HG02884 (cell line): ENCODE measurements around the gene EED.
"Not testable (repeated sequence)": the region's sequence is repeated elsewhere in the genome, so short reads cannot be mapped to it uniquely, and the experiment has no call there.

Experiments used
- ATAC-seq: cut with Tn5 transposase; IDR thresholded peaks from one replicate; pipeline ENCODE4 v1.9.1; 2021; ENCODE audit warnings: mild to moderate bottlenecking, moderate library complexity; ENCODE audit not compliant: unreplicated experiment

Gene EED

GRCh38 chr11:86218125-86219084, 26.1 kb upstream of the EED start:
- peak; percentile 32 for ATAC-seq

GRCh38 chr11:86219311-86220193, 25.0 kb upstream of the EED start:
- peak; percentile 53 for ATAC-seq

- no peak for ATAC-seq
Observed at GRCh38 chr11:86220653-86221052, 23.9 kb upstream of the EED start.

- ATAC-seq: no peak
Observed at GRCh38 chr11:86222081-86222480, 22.5 kb upstream of the EED start.

DNA sequence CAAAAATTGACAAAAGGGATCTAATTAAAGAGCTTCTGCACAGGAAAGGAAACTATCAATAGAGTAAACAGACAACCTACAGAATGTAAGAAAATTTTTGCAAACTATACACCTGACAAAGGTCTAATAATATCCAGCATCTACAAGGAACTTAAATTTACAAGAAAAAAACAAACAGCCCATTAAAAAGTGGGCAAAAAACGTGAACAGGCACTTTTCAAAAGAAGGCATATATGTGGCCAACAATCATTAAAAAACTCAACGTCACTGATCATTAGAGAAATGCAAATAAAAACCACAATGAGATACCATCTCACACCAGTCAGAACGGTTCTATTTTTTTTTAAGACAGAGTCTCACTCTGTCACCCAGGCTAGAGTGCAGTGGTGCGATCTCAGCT, 20.0 kb upstream of the EED start:
- ATAC-seq: not testable (repeated sequence)

GRCh38 chr11:86225344-86225743, 19.2 kb upstream of the EED start:
- ATAC-seq: not testable (repeated sequence)

- ATAC-seq: peak; percentile 48
Observed at GRCh38 chr11:86228269-86229038, 16.1 kb upstream of the EED start.

GRCh38 chr11:86229039-86229330, 15.6 kb upstream of the EED start:
- ATAC-seq: peak; percentile 24

DNA sequence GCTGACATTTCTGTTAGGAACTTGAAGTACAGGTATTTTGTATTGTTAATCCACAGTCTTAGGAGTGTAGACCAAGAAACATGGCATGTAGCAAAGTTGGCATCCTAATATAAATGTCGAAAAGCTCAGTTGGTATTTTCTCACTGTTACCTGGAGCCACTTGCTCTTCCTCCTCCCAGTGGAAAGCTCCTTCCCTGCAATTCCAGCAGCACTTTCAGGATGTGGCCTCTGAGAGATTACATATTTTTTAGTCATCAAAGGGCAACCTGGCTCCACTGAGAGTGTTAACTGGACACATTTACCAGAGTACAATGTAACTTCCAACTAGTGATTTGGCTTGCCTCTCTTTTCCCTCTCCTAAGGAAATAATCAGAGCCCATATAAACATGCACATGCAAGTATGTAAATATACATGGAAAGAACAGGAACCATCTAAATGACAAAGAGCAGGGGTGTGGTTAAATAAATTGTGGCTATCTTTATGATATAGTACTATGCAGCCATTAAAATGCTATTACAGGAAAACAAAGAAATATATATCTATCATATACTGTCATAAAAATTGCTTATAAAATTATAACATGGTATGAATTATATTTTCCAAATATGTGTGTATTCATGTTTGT, 14.3 kb upstream of the EED start:
- ATAC-seq: no peak

- ATAC-seq: no peak
Observed at GRCh38 chr11:86230921-86231434, 13.6 kb upstream of the EED start.

GRCh38 chr11:86232556-86232955, 12.0 kb upstream of the EED start:
- no peak for ATAC-seq

DNA sequence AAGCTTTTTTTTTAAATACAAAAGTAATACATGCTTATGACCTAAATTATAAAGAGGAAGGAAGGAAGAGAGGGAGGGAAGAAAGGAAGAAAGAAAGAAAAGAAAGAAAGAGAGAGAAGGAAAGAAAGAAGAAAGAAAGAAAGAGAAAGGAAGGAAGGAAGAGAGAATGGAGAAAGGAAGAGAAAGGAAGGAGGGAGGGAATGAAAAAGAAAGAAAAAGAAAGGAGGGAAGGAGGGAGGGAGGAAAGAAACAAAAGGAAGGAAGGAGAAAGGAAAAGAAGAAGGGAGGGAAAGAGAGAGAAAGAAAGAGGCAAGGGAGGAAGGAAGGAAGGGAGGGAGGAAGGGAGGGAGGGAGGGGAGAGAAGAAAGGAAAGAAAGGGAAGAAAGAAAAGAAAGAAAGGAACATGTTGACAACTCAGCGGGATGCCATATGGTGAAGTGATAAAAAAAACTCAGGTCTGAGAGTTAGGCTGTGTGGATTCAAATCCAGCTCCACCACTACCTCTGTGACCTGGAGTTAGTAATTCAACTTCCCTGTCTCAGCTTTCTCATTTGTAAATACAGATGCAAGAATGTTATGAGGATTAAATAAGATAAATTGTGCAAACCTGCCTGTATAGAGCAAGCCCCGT, 9.6 kb upstream of the EED start:
- no peak for ATAC-seq

GRCh38 chr11:86237267-86237804, 7.2 kb upstream of the EED start:
- no peak for ATAC-seq

DNA sequence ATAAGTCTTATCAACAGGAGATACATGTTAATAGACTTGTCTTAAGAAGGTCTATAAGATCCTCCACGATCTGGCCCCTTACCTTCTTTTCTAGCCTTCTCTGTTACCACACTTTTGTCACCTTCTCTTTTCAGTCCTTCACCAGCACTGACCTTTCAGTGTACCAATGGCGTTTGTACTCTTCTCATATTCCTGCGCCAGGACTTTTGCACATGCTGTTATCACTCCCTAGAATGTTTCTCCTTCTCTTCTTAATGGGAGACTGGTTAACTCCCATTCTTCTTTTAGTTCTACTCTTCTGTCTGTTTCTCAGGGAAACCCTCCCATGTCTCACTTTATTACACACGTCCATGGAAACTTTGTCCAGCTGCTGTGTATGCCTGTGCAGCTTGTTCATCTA, 4.4 kb upstream of the EED start:
- no peak for ATAC-seq

- ATAC-seq: no peak
Observed at GRCh38 chr11:86241956-86242535, 2.5 kb upstream of the EED start.

GRCh38 chr11:86243396-86243795, 1.2 kb upstream of the EED start:
- no peak for ATAC-seq

GRCh38 chr11:86244063-86244521, 461 bp upstream of the EED start:
- peak; percentile 68 for ATAC-seq

GRCh38 chr11:86245369-86246292, 1.1 kb downstream of the EED start:
- peak; percentile 11 for ATAC-seq
